SK-N-DZ (cell line): Measurements from ENCODE around the gene IQSEC1.
"Not testable (repeated sequence)": the region's sequence is repeated elsewhere in the genome, so short reads cannot be mapped to it uniquely, and the experiment has no call there.

Experiments used
- DNase-seq: peaks from one replicate; pipeline ENCODE4 v3.0.0-alpha.2; 2015; ENCODE audit warnings: low spot score
- small RNA-seq, 2 experiments: library from RNA; depleted of rRNA; stranded (forward); fragments of <200 nt; gene quantifications; one replicate each; pipeline ENCODE3, GENCODE V24; 2014

Gene IQSEC1

GRCh38 chr3:12878141-12878574 is 195.1 kb downstream of the IQSEC1 start:
- peak; percentile 52 for DNase-seq

GRCh38 chr3:12877040-12877439 is 196.2 kb downstream of the IQSEC1 start:
- DNase-seq: no peak

- DNase-seq: peak; percentile 90
These were observed 197.1 kb downstream of the IQSEC1 start for GRCh38 chr3:12875857-12876836.

- no peak for DNase-seq
These were observed 201.7 kb downstream of the IQSEC1 start for GRCh38 chr3:12871404-12871983.

GRCh38 chr3:12870942-12871341 is 202.3 kb downstream of the IQSEC1 start:
- no peak for DNase-seq

GRCh38 chr3:12869035-12869621 is 204.1 kb downstream of the IQSEC1 start:
- peak; percentile 72 for DNase-seq

GRCh38 chr3:12868039-12869034 is 204.9 kb downstream of the IQSEC1 start:
- DNase-seq: peak; percentile 92

GRCh38 chr3:12866836-12867235 is 206.4 kb downstream of the IQSEC1 start:
- DNase-seq: no peak

GRCh38 chr3:12865271-12865670 is 208.0 kb downstream of the IQSEC1 start:
- DNase-seq: no peak

GRCh38 chr3:12862387-12862786 is 210.8 kb downstream of the IQSEC1 start:
- DNase-seq: peak; percentile 73

- no peak for DNase-seq
These were observed 211.6 kb downstream of the IQSEC1 start for GRCh38 chr3:12861611-12862010.

- no peak for DNase-seq
These were observed 213.4 kb downstream of the IQSEC1 start for GRCh38 chr3:12859840-12860239.

GRCh38 chr3:12856626-12857025 is 216.6 kb downstream of the IQSEC1 start:
- no peak for DNase-seq

- no peak for DNase-seq
These were observed 218.7 kb downstream of the IQSEC1 start for GRCh38 chr3:12854565-12854964.

- not testable (repeated sequence) for DNase-seq
These were observed 219.4 kb downstream of the IQSEC1 start for GRCh38 chr3:12853847-12854246.

GRCh38 chr3:12852201-12852600 is 221.0 kb downstream of the IQSEC1 start:
- DNase-seq: no peak

Small RNA genes lying within 50 kb of the gene (small RNA-seq; reads per million reads assigned to genes)
- gene AC034198.1: 0 reads per million in 2 experiments
- gene AC069271.1: 0 reads per million in 2 experiments
